Sigmoid colon (tissue), 4 donors: Measurements from ENCODE around the gene MMP11.

Source experiments
- CTCF ChIP-seq, 4 experiments: fragments of 450-650 bp in 3 of 4; fragments of 200-600 bp in 1 of 4; IDR thresholded peaks; one replicate each; pipeline ENCODE4 v1.5.1; 2016 to 2019; ENCODE audit warnings: antibody characterized with exemption in 4 of 4, mild to moderate bottlenecking in 3 of 4, moderate library complexity in 2 of 4
- EP300 ChIP-seq, 4 donors: sonication (generic); formaldehyde crosslinking; IDR thresholded peaks; one replicate each; pipeline ENCODE4 v1.6.1; 2017; ENCODE audit warnings: antibody characterized with exemption in 4 of 4
- POLR2A ChIP-seq, 2 donors: fragments of 450-650 bp; IDR thresholded peaks; one replicate each; pipeline ENCODE4 v1.6.1; 2016; ENCODE audit warnings: antibody characterized with exemption in 2 of 2, mild to moderate bottlenecking in 2 of 2, moderate library complexity in 2 of 2
- POLR2AphosphoS5 ChIP-seq, 4 donors: sonication (generic); formaldehyde crosslinking; IDR thresholded peaks; one replicate each; pipeline ENCODE4 v1.6.1; 2017; ENCODE audit warnings: antibody characterized with exemption in 4 of 4

GRCh38 chr22:23826510-23827350 lies 54.1 kb downstream of the MMP11 start:
- TF ChIP-seq CTCF (IDR thresholded peaks at IDR 0.05) (no peak), POLR2A (IDR thresholded peaks at IDR 0.05) (no peak), POLR2AphosphoS5 (IDR thresholded peaks at IDR 0.05) (no peak), EP300 (IDR thresholded peaks at IDR 0.05) (no peak)
